KMS-11 (cell line): Measurements from ENCODE around the gene SLC5A2.
"Not testable (repeated sequence)": the region's sequence is repeated elsewhere in the genome, so short reads cannot be mapped to it uniquely, and the experiment has no call there.

Experiments
- H2AFZ ChIP-seq: fragments of 200-600 bp; sonication (generic); 2 replicates; pipeline ENCODE4 v1.6.1; 2016; ENCODE audit warnings: antibody characterized with exemption, mixed run types, low read depth
- H3K27ac ChIP-seq: fragments of 200-600 bp; sonication (generic); 2 replicates; pipeline ENCODE4 v1.6.1; 2016; ENCODE audit warnings: mild to moderate bottlenecking, mixed run types
- H3K27me3 ChIP-seq: fragments of 200-600 bp; sonication (generic); 2 replicates; pipeline ENCODE4 v1.6.1; 2017; ENCODE audit warnings: mild to moderate bottlenecking, low read depth, mixed run types, moderate library complexity; ENCODE audit not compliant: insufficient read depth
- H3K36me3 ChIP-seq: fragments of 200-600 bp; sonication (generic); 2 replicates; pipeline ENCODE4 v1.6.1; 2017; ENCODE audit warnings: mild to moderate bottlenecking, mixed run types; ENCODE audit not compliant: insufficient read depth
- H3K4me1 ChIP-seq: fragments of 200-600 bp; sonication (generic); 2 replicates; pipeline ENCODE4 v1.6.1; 2016; ENCODE audit warnings: mild to moderate bottlenecking, low read depth, mixed run types; ENCODE audit not compliant: poor library complexity, severe bottlenecking
- H3K4me2 ChIP-seq: fragments of 200-600 bp; sonication (generic); 2 replicates; pipeline ENCODE4 v1.7.0; 2016; ENCODE audit warnings: mild to moderate bottlenecking, mixed run types
- H3K4me3 ChIP-seq: fragments of 200-600 bp; sonication (generic); IDR thresholded peaks from 2 replicates; pipeline ENCODE4 v1.6.1; 2017; ENCODE audit warnings: low read depth, low read length, mixed read lengths; ENCODE audit not compliant: insufficient read depth
- H3K79me2 ChIP-seq: fragments of 200-600 bp; sonication (generic); 2 replicates; pipeline ENCODE4 v1.6.1; 2016; ENCODE audit warnings: low read depth, mixed run types; ENCODE audit not compliant: insufficient read depth
- H3K9ac ChIP-seq: fragments of 200-600 bp; sonication (generic); 2 replicates; pipeline ENCODE4 v1.6.1; 2016; ENCODE audit warnings: mild to moderate bottlenecking, mixed run types
- H4K20me1 ChIP-seq: fragments of 200-600 bp; sonication (generic); 2 replicates; pipeline ENCODE4 v1.6.1; 2016; ENCODE audit warnings: mild to moderate bottlenecking, mixed run types; ENCODE audit not compliant: insufficient read depth
- CTCF ChIP-seq: fragments of 200-600 bp; sonication (generic); conservative IDR thresholded peaks from 2 replicates; pipeline ENCODE4 v1.6.1; 2017; ENCODE audit warnings: low read depth, mild to moderate bottlenecking, antibody characterized with exemption, low read length, moderate library complexity, mixed read lengths

Gene SLC5A2

GRCh38 chr16:31522071-31522470 lies 39.1 kb downstream of the SLC5A2 start:
- Histone ChIP-seq H3K79me2 (no peaks in the 10 kb centered on the region), H3K36me3 (no peaks in the 10 kb centered on the region), H3K4me3 (no peak overlapping the region), H3K4me1 (no peaks in the 10 kb centered on the region), H3K27ac (no peak overlapping the region), H4K20me1 (no peaks in the 10 kb centered on the region), H3K4me2 (no peak overlapping the region), H3K27me3 (no peaks in the 10 kb centered on the region), H3K9ac (no peak overlapping the region), H2AFZ (no peak overlapping the region)
- no peak for TF ChIP-seq CTCF

- not testable (repeated sequence) for H2AFZ ChIP-seq, H3K79me2 ChIP-seq, H3K4me2 ChIP-seq, H3K4me1 ChIP-seq, H4K20me1 ChIP-seq, H3K4me3 ChIP-seq, H3K27me3 ChIP-seq, H3K27ac ChIP-seq, H3K9ac ChIP-seq, H3K36me3 ChIP-seq
These were observed 40.8 kb downstream of the SLC5A2 start for GRCh38 chr16:31523768-31524167.

GRCh38 chr16:31525113-31525512 lies 42.2 kb downstream of the SLC5A2 start:
- Histone ChIP-seq H3K27me3 (no peaks in the 10 kb centered on the region), H3K4me2 (no peak overlapping the region), H3K79me2 (no peaks in the 10 kb centered on the region), H3K9ac (no peak overlapping the region), H3K36me3 (no peaks in the 10 kb centered on the region), H3K4me1 (no peaks in the 10 kb centered on the region), H2AFZ (no peak overlapping the region), H3K27ac (no peak overlapping the region), H3K4me3 (no peak overlapping the region), H4K20me1 (no peaks in the 10 kb centered on the region)
- no peak for TF ChIP-seq CTCF

DNA sequence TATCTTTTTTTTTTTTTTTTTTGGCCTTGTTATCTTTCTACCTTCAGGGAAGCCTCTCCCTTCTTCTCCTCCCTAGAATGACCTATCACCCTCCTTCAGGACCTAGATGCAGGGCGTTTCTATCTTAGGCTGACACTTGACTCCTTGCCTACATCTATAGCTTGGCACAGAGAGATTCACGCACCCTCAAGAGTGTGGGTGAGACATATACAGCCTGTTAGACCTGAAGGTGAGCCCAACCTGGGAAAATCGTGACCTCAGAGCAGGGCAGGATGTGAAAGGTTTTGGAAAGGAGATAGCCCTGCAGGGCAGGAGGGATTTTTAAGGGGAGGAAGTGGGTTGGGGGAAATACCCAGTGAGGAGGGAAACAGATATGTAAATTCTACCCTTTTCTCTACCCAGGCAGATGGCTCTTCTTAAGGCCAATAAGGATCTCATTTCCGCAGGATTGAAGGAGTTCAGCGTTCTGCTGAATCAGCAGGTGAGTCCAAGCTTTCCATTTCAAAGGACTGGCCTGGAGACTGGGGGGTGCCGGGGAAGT lies 44.9 kb downstream of the SLC5A2 start, which contains the start of gene AHSP:
Gene AHSP, plus strand, starts transcription at position 167 of the 541 bp plus-strand sequence. Its CDS starts 240 bp downstream, at position 407.
- H2AFZ ChIP-seq, result no peak within 1 kb of the TSS
- no peaks in the 10 kb centered on the region for H4K20me1 ChIP-seq
- no peak within 1 kb of the TSS for H3K27ac ChIP-seq
- no peak for TF ChIP-seq CTCF
- no peaks in the 10 kb centered on the region for H3K79me2 ChIP-seq
- no peaks in the 10 kb centered on the region for H3K4me1 ChIP-seq
- no peak within 1 kb of the TSS for H3K4me3 ChIP-seq
- no peak within 1 kb of the TSS for H3K9ac ChIP-seq
- no peak within 1 kb of the TSS for H3K4me2 ChIP-seq
- H3K27me3 ChIP-seq, result no peaks in the 10 kb centered on the region
- no peaks in the 10 kb centered on the region for H3K36me3 ChIP-seq

- Histone ChIP-seq H4K20me1 (no peaks in the 10 kb centered on the region), H3K27ac (no peak overlapping the region), H2AFZ (no peak overlapping the region), H3K79me2 (no peaks in the 10 kb centered on the region), H3K4me2 (no peak overlapping the region), H3K27me3 (no peaks in the 10 kb centered on the region), H3K36me3 (no peaks in the 10 kb centered on the region), H3K4me3 (no peak overlapping the region), H3K4me1 (no peaks in the 10 kb centered on the region), H3K9ac (no peak overlapping the region)
- TF ChIP-seq CTCF, result no peak
These were observed 45.7 kb downstream of the SLC5A2 start for GRCh38 chr16:31528523-31529107.
